Activated T-cell treated with anti-CD3 and anti-CD28 coated beads, Interleukin-2, amount 50 U/mL, for 72 hours (primary cell): ENCODE measurements around the gene IHH. TPM values are rescaled to one million over a fixed set of nuclear protein-coding genes. Genes with fewer than 3 reads are reported as not detected.

Experiments
- ATAC-seq, 2 donors: fragments of 150-1000 bp; cut with Tn5 transposase; replicated peaks in 1 of 2; 2 replicates each; pipeline ENCODE4 v1.10.0; 2021; ENCODE audit warnings: moderate library complexity in 2 of 2, mild to moderate bottlenecking in 1 of 2
- DNase-seq, 2 donors: peaks; one replicate each; pipeline ENCODE4 v3.0.0; 2021 to 2022; ENCODE audit warnings: mixed read lengths in 1 of 2
- H3K27ac Mint-ChIP-seq: one replicate; pipeline ENCODE4 v1.8.0; 2022; ENCODE audit warnings: mild to moderate bottlenecking, moderate library complexity, mixed read lengths
- H3K27me3 Mint-ChIP-seq: one replicate; pipeline ENCODE4 v1.8.0; 2022; ENCODE audit warnings: low read depth, mixed read lengths
- H3K36me3 Mint-ChIP-seq, 2 donors: one replicate each; pipeline ENCODE4 v1.8.0; 2022; ENCODE audit warnings: mixed read lengths in 2 of 2, mild to moderate bottlenecking in 1 of 2; ENCODE audit not compliant: insufficient read depth in 2 of 2
- H3K4me1 Mint-ChIP-seq: one replicate; pipeline ENCODE4 v1.8.0; 2022; ENCODE audit warnings: low read depth, mixed read lengths
- H3K4me3 Mint-ChIP-seq, 2 donors: one replicate each; pipeline ENCODE4 v1.8.0; 2022; ENCODE audit warnings: mild to moderate bottlenecking in 2 of 2, mixed read lengths in 2 of 2, moderate library complexity in 2 of 2
- H3K9me3 Mint-ChIP-seq, 2 donors: one replicate each; pipeline ENCODE4 v1.8.0; 2022; ENCODE audit warnings: mixed read lengths in 2 of 2
- total RNA-seq, 2 donors: library from RNA; stranded (reverse); gene quantifications; one replicate each; pipeline ENCODE4 v1.2.3, GENCODE V29; 2022

The IHH gene
- total RNA-seq, 2 donors from 2014 or later: 0.12 to 0.14 TPM

GRCh38 chr2:219017201-219017931 is 43.4 kb downstream of the IHH start:
- Mint-ChIP-seq H3K36me3 (no peaks in the 10 kb centered on the region), H3K27ac (no peak overlapping the region), H3K9me3 (no peaks in the 10 kb centered on the region), H3K4me1 (no peaks in the 10 kb centered on the region), H3K4me3 (no peak overlapping the region), H3K27me3 (peaks cover 29% of the 10 kb centered on the region)
- DNase-seq: no peak
- ATAC-seq: no peak

GRCh38 chr2:219016721-219017120 is 44.0 kb downstream of the IHH start:
- peaks cover 29% of the 10 kb centered on the region for H3K27me3 Mint-ChIP-seq
- ATAC-seq (no peak), DNase-seq (no peak)
- no peaks in the 10 kb centered on the region for H3K4me1 Mint-ChIP-seq
- no peak overlapping the region for H3K27ac Mint-ChIP-seq
- no peak overlapping the region for H3K4me3 Mint-ChIP-seq
- no peaks in the 10 kb centered on the region for H3K36me3 Mint-ChIP-seq
- no peaks in the 10 kb centered on the region for H3K9me3 Mint-ChIP-seq

GRCh38 chr2:219010873-219011272 is 49.8 kb downstream of the IHH start:
- Mint-ChIP-seq H3K4me1 (no peaks in the 10 kb centered on the region), H3K4me3 (no peak overlapping the region), H3K36me3 (no peaks in the 10 kb centered on the region), H3K9me3 (no peaks in the 10 kb centered on the region), H3K27ac (no peak overlapping the region), H3K27me3 (peaks cover 49% of the 10 kb centered on the region)
- DNase-seq (no peak), ATAC-seq (no peak)

GRCh38 chr2:219010162-219010756 is 50.5 kb downstream of the IHH start:
- peak; percentile 50 to 65 for ATAC-seq
- H3K27ac Mint-ChIP-seq: no peak overlapping the region
- no peak overlapping the region for H3K4me3 Mint-ChIP-seq
- peak in 1 of 2 donors; percentile 32 for DNase-seq
- H3K27me3 Mint-ChIP-seq: peaks cover 54% of the 10 kb centered on the region
- H3K36me3 Mint-ChIP-seq: no peaks in the 10 kb centered on the region
- H3K9me3 Mint-ChIP-seq: no peaks in the 10 kb centered on the region
- no peaks in the 10 kb centered on the region for H3K4me1 Mint-ChIP-seq

- H3K9me3 Mint-ChIP-seq: no peaks in the 10 kb centered on the region
- no peak overlapping the region for H3K27ac Mint-ChIP-seq
- DNase-seq: no peak
- H3K4me3 Mint-ChIP-seq: no peak overlapping the region
- ATAC-seq: no peak
- H3K27me3 Mint-ChIP-seq: peaks cover 54% of the 10 kb centered on the region
- H3K36me3 Mint-ChIP-seq: no peaks in the 10 kb centered on the region
- H3K4me1 Mint-ChIP-seq: peaks cover under 1% of the 10 kb centered on the region
These were observed 51.4 kb downstream of the IHH start for GRCh38 chr2:219009294-219009693.

Other genes starting within 250 kb of the IHH start
- gene PRKAG3, start 229.1 kb downstream of the IHH start, total RNA-seq: not detected
- under 1 TPM; 0.19 TPM for gene WNT6, start 201.1 kb downstream of the IHH start, total RNA-seq
- 1 to 10 TPM; 3.4 to 8.6 TPM for gene WNT10A, start 180.1 kb downstream of the IHH start, total RNA-seq
- not detected for gene CDK5R2, start 101.3 kb downstream of the IHH start, total RNA-seq
- not detected for gene FEV, start 75.7 kb downstream of the IHH start, total RNA-seq
- gene CRYBA2, start 67.5 kb downstream of the IHH start, total RNA-seq: not detected
- gene CFAP65, start 19.4 kb downstream of the IHH start, total RNA-seq: not detected
- gene NHEJ1, start 99.9 kb upstream of the IHH start, total RNA-seq: 10 to 100 TPM; 19.8 to 21.1 TPM
- gene SLC23A3, start 109.1 kb upstream of the IHH start, total RNA-seq: 1 to 10 TPM; 3.1 to 4.0 TPM
- 10 to 100 TPM; 53.5 to 54.5 TPM for gene CNPPD1, start 116.0 kb upstream of the IHH start, total RNA-seq
- 10 to 100 TPM; 53.7 to 66.8 TPM for gene RETREG2, start 117.4 kb upstream of the IHH start, total RNA-seq
- gene ZFAND2B, start 145.9 kb upstream of the IHH start, total RNA-seq: 10 to 100 TPM; 45.5 to 47.7 TPM
- gene ABCB6, start 158.0 kb upstream of the IHH start, total RNA-seq: 1 to 10 TPM; 8.5 to 8.8 TPM
- 10 to 100 TPM; 48.5 to 51.4 TPM for gene ATG9A, start 168.7 kb upstream of the IHH start, total RNA-seq
- 100 to 1,000 TPM; 101 to 117 TPM for gene ANKZF1, start 168.9 kb upstream of the IHH start, total RNA-seq
- gene GLB1L, start 184.5 kb upstream of the IHH start, total RNA-seq: 1 to 10 TPM; 2.3 to 3.4 TPM
- 10 to 100 TPM; 36.8 to 46.0 TPM for gene STK16, start 184.6 kb upstream of the IHH start, total RNA-seq
- not detected for gene TUBA4B, start 192.3 kb upstream of the IHH start, total RNA-seq
- 10 to 100 TPM; 82.0 to 99.8 TPM for gene TUBA4A, start 193.0 kb upstream of the IHH start, total RNA-seq
- gene DNAJB2, start 218.4 kb upstream of the IHH start, total RNA-seq: 10 to 100 TPM; 71.1 to 88.1 TPM
- 1 to 10 TPM; 1.7 to 2.5 TPM for gene PTPRN, start 248.5 kb upstream of the IHH start, total RNA-seq